Islet of Langerhans (tissue), 1 donor: ENCODE measurements around the gene ANKDD1B.
A peak's percentile ranks its signal among the peaks of the same experiment; 100 is the strongest.
"Not testable (repeated sequence)": the region's sequence is repeated elsewhere in the genome, so short reads cannot be mapped to it uniquely, and the experiment has no call there.

Experiments
- FAIRE-seq: peaks from one replicate; lab custom pipeline; 2011; peaks lifted over from hg19 to GRCh38; lab: Jason Lieb, UNC

The ANKDD1B gene

GRCh38 chr5:75662061-75662460, 50.8 kb downstream of the ANKDD1B start:
- no peak for FAIRE-seq

GRCh38 chr5:75663579-75664284, 52.5 kb downstream of the ANKDD1B start:
- no peak for FAIRE-seq

GRCh38 chr5:75664979-75665378, 53.7 kb downstream of the ANKDD1B start:
- no peak for FAIRE-seq

- FAIRE-seq: no peak
Observed at GRCh38 chr5:75666801-75667200, 55.5 kb downstream of the ANKDD1B start.

- no peak for FAIRE-seq
Observed at GRCh38 chr5:75667586-75667985, 56.3 kb downstream of the ANKDD1B start.

- no peak for FAIRE-seq
Observed at GRCh38 chr5:75668445-75668844, 57.2 kb downstream of the ANKDD1B start.

GRCh38 chr5:75668977-75669689, 57.9 kb downstream of the ANKDD1B start:
- no peak for FAIRE-seq

- no peak for FAIRE-seq
Observed at GRCh38 chr5:75670577-75670976, 59.3 kb downstream of the ANKDD1B start.

- peak; percentile 5 for FAIRE-seq
Observed at GRCh38 chr5:75671506-75671905, 60.3 kb downstream of the ANKDD1B start.

GRCh38 chr5:75672616-75673015, 61.4 kb downstream of the ANKDD1B start:
- no peak for FAIRE-seq

- FAIRE-seq: no peak
Observed at GRCh38 chr5:75675783-75676182, 64.5 kb downstream of the ANKDD1B start.

GRCh38 chr5:75677607-75678006, 66.4 kb downstream of the ANKDD1B start:
- FAIRE-seq: no peak

GRCh38 chr5:75678155-75678554, 66.9 kb downstream of the ANKDD1B start:
- FAIRE-seq: no peak

- FAIRE-seq: peak; percentile 100
Observed at GRCh38 chr5:75681125-75681830, 70.0 kb downstream of the ANKDD1B start.

- FAIRE-seq: no peak
Observed at GRCh38 chr5:75685141-75685540, 73.9 kb downstream of the ANKDD1B start.

- no peak for FAIRE-seq
Observed at GRCh38 chr5:75686480-75686879, 75.2 kb downstream of the ANKDD1B start.

- FAIRE-seq: no peak
Observed at GRCh38 chr5:75690669-75691068, 79.4 kb downstream of the ANKDD1B start.

- FAIRE-seq: no peak
Observed at GRCh38 chr5:75694781-75695180, 83.5 kb downstream of the ANKDD1B start.

- not testable (repeated sequence) for FAIRE-seq
Observed at GRCh38 chr5:75695472-75696351, 84.5 kb downstream of the ANKDD1B start.

GRCh38 chr5:75701856-75702255, 90.6 kb downstream of the ANKDD1B start:
- FAIRE-seq: no peak

GRCh38 chr5:75706016-75706415, 94.8 kb downstream of the ANKDD1B start:
- no peak for FAIRE-seq

- no peak for FAIRE-seq
Observed at GRCh38 chr5:75706775-75707174, 95.5 kb downstream of the ANKDD1B start.
